Measurements from ENCODE around the gene ASB10. TPM values are rescaled to one million over a fixed set of nuclear protein-coding genes. Genes with fewer than 3 reads are reported as not detected.
A peak's percentile ranks its signal among the peaks of the same experiment; 100 is the strongest.

The ASB10 gene
- total and polyA plus RNA-seq, 2 of the 13 experiments (the other 11 are each of a cell fraction or from before 2014, with no cell fraction given), result not detected

- TF ChIP-seq MEIS1 (CRISPR knock-in tag; IDR thresholded peaks at IDR 0.05; ENCODE audit: borderline replicate concordance) (peak; percentile 48; the same call in 1 of the 2 replicates), HIC2 (CRISPR knock-in tag; IDR thresholded peaks at IDR 0.05; ENCODE audit: low read depth) (0 out of 2 replicates have a peak, but pooled peaks have one; percentile 31), MAFF (IDR thresholded peaks at IDR 0.05; ENCODE audit: low read depth, low read length) (no peak), ZNF615 (CRISPR knock-in tag; IDR thresholded peaks at IDR 0.05; ENCODE audit: borderline replicate concordance) (no peak), SP1 (IDR thresholded peaks at IDR 0.05) (no peak), SP1 (CRISPR knock-in tag; IDR thresholded peaks at IDR 0.05) (no peak), ZNF773 (CRISPR knock-in tag; IDR thresholded peaks at IDR 0.05; ENCODE audit: borderline replicate concordance) (no peak), CCDC6 (CRISPR knock-in tag; IDR thresholded peaks at IDR 0.05) (no peak; the same call in 1 of the 2 replicates), CEBPG (CRISPR knock-in tag; IDR thresholded peaks at IDR 0.05) (no peak), EED (CRISPR knock-in tag; IDR thresholded peaks at IDR 0.05) (no peak), RAD21 (CRISPR knock-in tag; IDR thresholded peaks at IDR 0.05) (0 out of 2 replicates have a peak, but pooled peaks have one; percentile 1), ZSCAN21 (CRISPR knock-in tag; IDR thresholded peaks at IDR 0.05; ENCODE audit: borderline replicate concordance) (peak; percentile 49; the same call in 1 of the 2 replicates), PRDM10 (CRISPR knock-in tag; IDR thresholded peaks at IDR 0.05; ENCODE audit: low read depth) (no peak), NFKBIZ (CRISPR knock-in tag; IDR thresholded peaks at IDR 0.05) (no peak), SMYD3 (CRISPR knock-in tag; IDR thresholded peaks at IDR 0.05) (no peak), REL (CRISPR knock-in tag; conservative IDR thresholded peaks at IDR 0.05) (no peak), ZNF687 (CRISPR knock-in tag; IDR thresholded peaks at IDR 0.05) (peak; percentile 70), AGO2 (optimal IDR thresholded peaks at IDR 0.05; ENCODE audit: low read depth, low read length) (peak; percentile 60), SSRP1 (CRISPR knock-in tag; IDR thresholded peaks at IDR 0.05) (no peak)
- TF ChIP-seq, protein P1, sequence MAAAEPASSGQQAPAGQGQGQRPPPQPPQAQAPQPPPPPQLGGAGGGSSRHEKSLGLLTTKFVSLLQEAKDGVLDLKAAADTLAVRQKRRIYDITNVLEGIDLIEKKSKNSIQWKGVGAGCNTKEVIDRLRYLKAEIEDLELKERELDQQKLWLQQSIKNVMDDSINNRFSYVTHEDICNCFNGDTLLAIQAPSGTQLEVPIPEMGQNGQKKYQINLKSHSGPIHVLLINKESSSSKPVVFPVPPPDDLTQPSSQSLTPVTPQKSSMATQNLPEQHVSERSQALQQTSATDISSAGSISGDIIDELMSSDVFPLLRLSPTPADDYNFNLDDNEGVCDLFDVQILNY (CRISPR knock-in tag; conservative IDR thresholded peaks at IDR 0.05), result no peak
Observed at GRCh38 chr7:151232091-151232916, 45.3 kb upstream of the ASB10 start, which contains the start of gene CHPF2 (continued).
